Endothelial cell of umbilical vein (primary cell): ENCODE measurements around the gene AIG1. TPM values are rescaled to one million over a fixed set of nuclear protein-coding genes. Genes with fewer than 3 reads are reported as not detected.

Experiments used
- BruUV-seq: library from RNA; stranded (reverse); fragments of 400-500 nt; replicated peaks from 2 replicates; lab custom pipeline; 2021; lab: Mats Ljungman, UMichigan
- CTCF ChIA-PET: fragments of 300-600, 350-600 bp; sonication (Branson Sonifier 250); formaldehyde crosslinking; loops from one replicate; lab custom pipeline; 2021; ENCODE audit warnings: antibody characterized with exemption, inconsistent platforms; lab: Charles Lee
- POLR2A ChIA-PET: fragments of 300-600, 350-600 bp; sonication (Branson Sonifier 250); formaldehyde crosslinking; loops from one replicate; lab custom pipeline; 2021; ENCODE audit warnings: antibody characterized with exemption, inconsistent platforms; lab: Charles Lee
- DNase-seq: peaks from one replicate; pipeline ENCODE4 v3.0.0-alpha.2; 2011; ENCODE audit warnings: low read depth, low spot score
- FAIRE-seq: peaks from 2 replicates; lab custom pipeline; 2011; peaks lifted over from hg19 to GRCh38; lab: Jason Lieb, UNC
- H2AFZ ChIP-seq: 2 replicates; pipeline ENCODE4 v1.6.0; 2012; ENCODE audit warnings: low read depth, low read length, control low read depth, inconsistent platforms
- H3K27ac ChIP-seq: 2 replicates; pipeline ENCODE4 v1.5.1; 2011; ENCODE audit warnings: low read depth, mild to moderate bottlenecking, control low read depth, low read length, moderate library complexity; ENCODE audit not compliant: insufficient read depth
- H3K27me3 ChIP-seq, 2 experiments: 2 replicates each; pipeline versions ENCODE4 v1.6.0 to v1.6.1; 2011; ENCODE audit warnings: low read length in 2 of 2, mixed read lengths in 1 of 2; ENCODE audit not compliant: control insufficient read depth in 2 of 2, insufficient read depth in 2 of 2
- H3K36me3 ChIP-seq, 2 experiments: 2 replicates in 1 of 2; 3 replicates in 1 of 2; pipeline ENCODE4 v1.5.1; 2011; ENCODE audit warnings: low read length in 2 of 2, mild to moderate bottlenecking in 1 of 2, moderate library complexity in 1 of 2; ENCODE audit not compliant: control insufficient read depth in 2 of 2, insufficient read depth in 2 of 2; ENCODE audit errors: extremely low read depth in 1 of 2
- H3K4me1 ChIP-seq: 3 replicates; pipeline ENCODE4 v1.5.1; 2011; ENCODE audit warnings: mild to moderate bottlenecking, low read length; ENCODE audit not compliant: control insufficient read depth, insufficient read depth; ENCODE audit errors: extremely low read depth
- H3K4me2 ChIP-seq: 2 replicates; pipeline ENCODE4 v1.6.1; 2011; ENCODE audit warnings: low read length, control low read depth, mixed read lengths; ENCODE audit not compliant: insufficient read depth
- H3K4me3 ChIP-seq, 3 experiments: fragments of 200-600 bp in 1 of 3; sonication (generic), shearing (Covaris generic) in 1 of 3; replicated peaks in 1 of 3; 2 replicates each; pipeline ENCODE4 v1.5.1; 2011 to 2016; ENCODE audit warnings: control low read depth in 3 of 3, low read length in 3 of 3, mild to moderate bottlenecking in 2 of 3, inconsistent platforms in 1 of 3, low read depth in 1 of 3, moderate library complexity in 1 of 3; ENCODE audit not compliant: insufficient read depth in 1 of 3
- H3K79me2 ChIP-seq: 2 replicates; pipeline ENCODE4 v1.6.0; 2012; ENCODE audit warnings: low read length, inconsistent platforms; ENCODE audit not compliant: control insufficient read depth, insufficient read depth
- H3K9ac ChIP-seq: replicated peaks from 2 replicates; pipeline ENCODE3; 2011; ENCODE audit warnings: low read length, control low read depth; ENCODE audit not compliant: insufficient read depth; ENCODE audit errors: extremely low read depth
- H3K9me1 ChIP-seq: replicated peaks from 3 replicates; pipeline ENCODE4 v1.6.0; 2011; ENCODE audit warnings: mild to moderate bottlenecking, low read length; ENCODE audit not compliant: control insufficient read depth, insufficient read depth; ENCODE audit errors: extremely low read depth
- H3K9me3 ChIP-seq: replicated peaks from 2 replicates; pipeline ENCODE4 v1.5.1; 2012; ENCODE audit warnings: low read length, inconsistent platforms; ENCODE audit not compliant: control insufficient read depth, insufficient read depth
- H4K20me1 ChIP-seq: replicated peaks from 2 replicates; pipeline ENCODE3; 2011; ENCODE audit warnings: mild to moderate bottlenecking, low read length; ENCODE audit not compliant: control insufficient read depth, insufficient read depth; ENCODE audit errors: extremely low read depth
- EZH2 ChIP-seq: IDR thresholded peaks from 2 replicates; pipeline ENCODE4 v1.6.1; 2012; ENCODE audit warnings: borderline replicate concordance, low read depth, mild to moderate bottlenecking, moderate library complexity, low read length, inconsistent platforms; ENCODE audit not compliant: severe bottlenecking
- FOS ChIP-seq: IDR thresholded peaks from 2 replicates; pipeline ENCODE4 v1.6.1; 2011; ENCODE audit warnings: mild to moderate bottlenecking, low read length, moderate library complexity, borderline replicate concordance; ENCODE audit not compliant: insufficient read depth
- GATA2 ChIP-seq: IDR thresholded peaks from 2 replicates; pipeline ENCODE4 v1.7.0; 2011; ENCODE audit warnings: low read depth, mild to moderate bottlenecking, moderate library complexity, mixed read lengths, low read length; ENCODE audit not compliant: insufficient read length, insufficient read depth
- JUN ChIP-seq: IDR thresholded peaks from 2 replicates; pipeline ENCODE4 v1.6.1; 2011; ENCODE audit warnings: borderline replicate concordance, low read depth; ENCODE audit not compliant: insufficient read length, insufficient read depth
- MAX ChIP-seq: IDR thresholded peaks from 2 replicates; pipeline ENCODE4 v1.6.1; 2011; ENCODE audit not compliant: insufficient read depth, insufficient read length
- MYC ChIP-seq: IDR thresholded peaks from one replicate; pipeline ENCODE4 v1.6.1; 2011; ENCODE audit warnings: mild to moderate bottlenecking, low read depth, low read length
- POLR2A ChIP-seq: IDR thresholded peaks from 2 replicates; pipeline ENCODE4 v1.6.1; 2012; ENCODE audit warnings: low read depth, mild to moderate bottlenecking, control low read depth, low read length
- POLR2AphosphoS5 ChIP-seq: IDR thresholded peaks from 2 replicates; pipeline ENCODE4 v1.6.1; 2012; ENCODE audit warnings: low read depth, mild to moderate bottlenecking, control low read depth, low read length, moderate library complexity; ENCODE audit not compliant: insufficient read depth
- dilution Hi-C: fragments of 300-500 bp; cut with MboI; formaldehyde crosslinking; loops from one replicate; pipeline ENCODE4 v1.15.0; 2019; ENCODE audit warnings: low sequenced_read_pairs; ENCODE audit not compliant: extremely low pct_ligation_motif_present
- intact Hi-C: fragments of 100-400 bp; cut with micrococcal nuclease; formaldehyde crosslinking; loops from one replicate; pipeline ENCODE4 v1.10.0; 2022
- polyA plus RNA-seq, 4 experiments: library from polyadenylated mRNA; depleted of rRNA in 3 of 4; stranded (reverse) in 3 of 4; unstranded in 1 of 4; fragments of >200 nt; gene quantifications; 2 replicates each; pipeline versions ENCODE4 v1.2.1 to v1.2.3, GENCODE V29; 2011 to 2012; ENCODE audit warnings: missing spikeins in 1 of 4
- total RNA-seq: library from RNA; stranded (reverse); gene quantifications from 2 replicates; pipeline ENCODE4 v1.2.3, GENCODE V29; 2021
- TF ChIP-seq, protein P1 (sequence below), 2 donors: IDR thresholded peaks; 1 replicate in 1 of 2; 2 replicates in 1 of 2; pipeline ENCODE4 v1.5.1; 2011; ENCODE audit warnings: low read length in 2 of 2, mild to moderate bottlenecking in 2 of 2, moderate library complexity in 2 of 2, control low read depth in 1 of 2, inconsistent platforms in 1 of 2, low read depth in 1 of 2; ENCODE audit not compliant: insufficient read depth in 1 of 2; ENCODE audit errors: extremely low read depth in 1 of 2

Gene AIG1
- total and polyA plus RNA-seq, 2 donors (not counting 3 experiments of a cell fraction or from before 2014, with no cell fraction given): 17.7 to 22.7 TPM

- Histone ChIP-seq H3K36me3 (no peaks in the 10 kb centered on the region), H3K9me1 (no peaks in the 10 kb centered on the region), H3K27ac (no peak overlapping the region), H3K9ac (no peak overlapping the region), H3K27me3 (no peaks in the 10 kb centered on the region), H3K9me3 (no peaks in the 10 kb centered on the region), H3K79me2 (no peaks in the 10 kb centered on the region), H3K4me3 (no peak overlapping the region), H3K4me1 (no peaks in the 10 kb centered on the region), H4K20me1 (no peaks in the 10 kb centered on the region), H3K4me2 (no peak overlapping the region), H2AFZ (no peak overlapping the region)
- FAIRE-seq: no peak
- BruUV-seq: no TSS peak
- intact Hi-C loops (no loop called here), dilution Hi-C loops (no loop called here)
- ChIA-PET CTCF (no interaction called here), POLR2A (no interaction called here)
- DNase-seq: no peak
- TF ChIP-seq POLR2A (no peak), FOS (no peak), POLR2AphosphoS5 (no peak), EZH2 (no peak), MYC (no peak), MAX (no peak), GATA2 (no peak), JUN (no peak)
- TF ChIP-seq, protein P1, sequence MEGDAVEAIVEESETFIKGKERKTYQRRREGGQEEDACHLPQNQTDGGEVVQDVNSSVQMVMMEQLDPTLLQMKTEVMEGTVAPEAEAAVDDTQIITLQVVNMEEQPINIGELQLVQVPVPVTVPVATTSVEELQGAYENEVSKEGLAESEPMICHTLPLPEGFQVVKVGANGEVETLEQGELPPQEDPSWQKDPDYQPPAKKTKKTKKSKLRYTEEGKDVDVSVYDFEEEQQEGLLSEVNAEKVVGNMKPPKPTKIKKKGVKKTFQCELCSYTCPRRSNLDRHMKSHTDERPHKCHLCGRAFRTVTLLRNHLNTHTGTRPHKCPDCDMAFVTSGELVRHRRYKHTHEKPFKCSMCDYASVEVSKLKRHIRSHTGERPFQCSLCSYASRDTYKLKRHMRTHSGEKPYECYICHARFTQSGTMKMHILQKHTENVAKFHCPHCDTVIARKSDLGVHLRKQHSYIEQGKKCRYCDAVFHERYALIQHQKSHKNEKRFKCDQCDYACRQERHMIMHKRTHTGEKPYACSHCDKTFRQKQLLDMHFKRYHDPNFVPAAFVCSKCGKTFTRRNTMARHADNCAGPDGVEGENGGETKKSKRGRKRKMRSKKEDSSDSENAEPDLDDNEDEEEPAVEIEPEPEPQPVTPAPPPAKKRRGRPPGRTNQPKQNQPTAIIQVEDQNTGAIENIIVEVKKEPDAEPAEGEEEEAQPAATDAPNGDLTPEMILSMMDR (IDR thresholded peaks at IDR 0.05; ENCODE audit: extremely low read depth in 1 of 2, insufficient read depth in 1 of 2, low read depth in 1 of 2, low read length in 2 of 2): no peak
Observed at GRCh38 chr6:143276436-143276835, 215.7 kb downstream of the AIG1 start.
